Chondrocyte (in vitro differentiated cells): ENCODE measurements around the gene MRPL39. TPM values are rescaled to one million over a fixed set of nuclear protein-coding genes. Genes with fewer than 3 reads are reported as not detected.

Source experiments
- DNase-seq: peaks from one replicate; pipeline ENCODE4 v3.0.0; 2021; ENCODE audit warnings: mixed read lengths, low spot score
- H3K27ac Mint-ChIP-seq: one replicate; pipeline ENCODE4 v1.8.0; 2021; ENCODE audit warnings: mild to moderate bottlenecking, moderate library complexity, mixed read lengths; ENCODE audit not compliant: unreplicated experiment
- H3K27me3 Mint-ChIP-seq: 2 replicates; pipeline ENCODE4 v1.8.0; 2021; ENCODE audit warnings: low read depth, mixed read lengths
- H3K36me3 Mint-ChIP-seq: 2 replicates; pipeline ENCODE4 v1.8.0; 2021; ENCODE audit warnings: low read depth, mixed read lengths
- H3K4me1 Mint-ChIP-seq: 2 replicates; pipeline ENCODE4 v1.8.0; 2021; ENCODE audit warnings: low read depth, mild to moderate bottlenecking, mixed read lengths
- H3K4me3 Mint-ChIP-seq: one replicate; pipeline ENCODE4 v1.8.0; 2021; ENCODE audit warnings: mild to moderate bottlenecking, moderate library complexity, mixed read lengths; ENCODE audit not compliant: unreplicated experiment
- H3K9me3 Mint-ChIP-seq: 2 replicates; pipeline ENCODE4 v1.8.0; 2021; ENCODE audit warnings: low read depth, mixed read lengths
- total RNA-seq: library from RNA; stranded (reverse); gene quantifications from 3 replicates; pipeline ENCODE4 v1.2.1, GENCODE V29; 2021
- TF ChIP-seq, protein P1 (sequence below): fragments of 200-600 bp; sonication (generic); IDR thresholded peaks from 2 replicates; pipeline ENCODE4 v1.5.0; 2021; ENCODE audit warnings: antibody characterized with exemption, mild to moderate bottlenecking, moderate library complexity

The MRPL39 gene
- total RNA-seq, 1 donor from 2014 or later, result 21.5 TPM

DNA sequence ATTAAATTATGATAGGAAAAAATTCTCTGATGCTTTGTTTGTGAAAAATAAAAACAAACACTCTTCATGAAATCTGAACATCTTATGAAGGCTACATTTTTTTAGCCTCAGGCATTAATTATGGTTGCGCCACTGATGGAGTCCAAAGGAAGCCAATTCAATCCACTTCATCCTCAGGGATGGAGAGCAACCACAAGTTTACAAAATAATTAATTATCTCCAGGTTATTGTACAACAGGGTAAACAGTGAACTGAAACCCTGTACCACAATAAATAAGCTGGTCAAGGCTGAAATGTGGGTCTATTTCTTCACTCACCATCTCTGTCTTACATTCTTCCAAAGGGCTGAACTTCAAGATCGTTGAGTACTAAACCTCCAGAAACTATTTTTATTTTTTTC lies 49.2 kb downstream of the MRPL39 start:
- no peaks in the 10 kb centered on the region for H3K27me3 Mint-ChIP-seq
- no peak for DNase-seq
- H3K9me3 Mint-ChIP-seq, result no peaks in the 10 kb centered on the region
- TF ChIP-seq, protein P1, sequence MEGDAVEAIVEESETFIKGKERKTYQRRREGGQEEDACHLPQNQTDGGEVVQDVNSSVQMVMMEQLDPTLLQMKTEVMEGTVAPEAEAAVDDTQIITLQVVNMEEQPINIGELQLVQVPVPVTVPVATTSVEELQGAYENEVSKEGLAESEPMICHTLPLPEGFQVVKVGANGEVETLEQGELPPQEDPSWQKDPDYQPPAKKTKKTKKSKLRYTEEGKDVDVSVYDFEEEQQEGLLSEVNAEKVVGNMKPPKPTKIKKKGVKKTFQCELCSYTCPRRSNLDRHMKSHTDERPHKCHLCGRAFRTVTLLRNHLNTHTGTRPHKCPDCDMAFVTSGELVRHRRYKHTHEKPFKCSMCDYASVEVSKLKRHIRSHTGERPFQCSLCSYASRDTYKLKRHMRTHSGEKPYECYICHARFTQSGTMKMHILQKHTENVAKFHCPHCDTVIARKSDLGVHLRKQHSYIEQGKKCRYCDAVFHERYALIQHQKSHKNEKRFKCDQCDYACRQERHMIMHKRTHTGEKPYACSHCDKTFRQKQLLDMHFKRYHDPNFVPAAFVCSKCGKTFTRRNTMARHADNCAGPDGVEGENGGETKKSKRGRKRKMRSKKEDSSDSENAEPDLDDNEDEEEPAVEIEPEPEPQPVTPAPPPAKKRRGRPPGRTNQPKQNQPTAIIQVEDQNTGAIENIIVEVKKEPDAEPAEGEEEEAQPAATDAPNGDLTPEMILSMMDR, result no peak
- no peak overlapping the region for H3K27ac Mint-ChIP-seq
- H3K4me3 Mint-ChIP-seq, result no peak overlapping the region
- no peaks in the 10 kb centered on the region for H3K36me3 Mint-ChIP-seq
- peaks cover 18% of the 10 kb centered on the region for H3K4me1 Mint-ChIP-seq

DNA sequence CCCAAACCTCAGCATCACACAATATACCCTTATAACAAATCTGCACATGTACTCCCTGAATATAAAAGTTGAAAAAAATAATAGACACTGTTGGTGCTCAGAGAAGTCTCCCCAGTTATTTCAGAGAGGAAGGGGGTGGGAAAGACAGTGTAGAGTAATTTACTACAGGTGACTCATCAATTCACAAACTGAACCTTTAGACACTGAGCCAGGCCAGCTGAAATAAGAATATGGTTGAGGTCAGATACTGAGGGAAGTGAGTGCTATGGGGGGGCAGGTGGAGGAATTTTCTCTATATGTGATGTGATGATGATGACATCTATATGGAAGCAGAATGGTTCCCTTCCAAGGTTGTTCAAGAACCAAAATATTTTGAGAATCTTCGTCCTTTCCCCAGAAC lies 50.1 kb downstream of the MRPL39 start:
- DNase-seq, result no peak
- Mint-ChIP-seq H3K9me3 (no peaks in the 10 kb centered on the region), H3K4me3 (no peak overlapping the region), H3K27me3 (no peaks in the 10 kb centered on the region), H3K27ac (no peak overlapping the region), H3K4me1 (peaks cover 8% of the 10 kb centered on the region), H3K36me3 (no peaks in the 10 kb centered on the region)
- TF ChIP-seq, protein P1, result no peak

DNA sequence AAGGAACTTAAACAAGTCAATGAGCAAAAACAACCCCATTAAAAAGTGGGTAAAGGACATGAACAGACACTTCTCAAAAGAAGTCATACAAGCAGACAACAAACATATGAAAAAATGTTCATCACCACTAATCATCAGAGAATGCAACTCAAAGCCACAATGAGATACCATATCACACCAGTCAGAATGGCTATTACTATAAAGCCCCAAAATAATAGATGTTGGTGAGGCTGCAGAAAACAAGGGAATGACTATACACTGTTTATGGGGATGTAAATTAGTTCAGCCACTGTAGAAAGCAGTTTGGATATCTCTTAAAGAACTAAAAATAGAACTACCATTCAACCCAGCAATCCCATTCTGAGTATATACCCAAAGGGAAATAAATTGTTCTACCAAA lies 51.2 kb downstream of the MRPL39 start:
- no peak for DNase-seq
- Mint-ChIP-seq H3K36me3 (no peaks in the 10 kb centered on the region), H3K4me3 (no peak overlapping the region), H3K27me3 (no peaks in the 10 kb centered on the region), H3K9me3 (no peaks in the 10 kb centered on the region), H3K27ac (no peak overlapping the region), H3K4me1 (peaks cover 1% of the 10 kb centered on the region)
- TF ChIP-seq, protein P1, result no peak

DNA sequence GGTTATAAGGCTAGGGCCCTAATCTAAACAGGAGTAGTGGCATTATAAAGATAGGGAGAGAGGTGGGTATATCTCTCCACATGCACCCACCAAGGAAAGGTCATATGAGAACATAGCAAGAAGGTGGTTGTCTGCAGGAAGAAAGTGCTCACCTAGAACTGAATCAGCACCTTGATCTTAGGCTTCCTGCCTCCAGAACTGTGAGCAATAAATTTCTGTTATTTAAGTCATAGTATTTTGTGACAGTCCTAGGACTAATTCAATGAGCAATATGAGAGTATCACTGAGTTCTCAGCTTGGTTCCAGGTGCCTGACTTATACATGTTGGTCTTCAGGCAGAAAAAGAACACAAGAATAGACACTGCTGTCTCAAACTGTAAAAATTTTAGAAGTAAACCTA lies 51.8 kb downstream of the MRPL39 start:
- no peak for DNase-seq
- Mint-ChIP-seq H3K36me3 (no peaks in the 10 kb centered on the region), H3K4me3 (no peak overlapping the region), H3K27ac (no peak overlapping the region), H3K9me3 (no peaks in the 10 kb centered on the region), H3K4me1 (no peaks in the 10 kb centered on the region), H3K27me3 (no peaks in the 10 kb centered on the region)
- TF ChIP-seq, protein P1, result no peak

DNA sequence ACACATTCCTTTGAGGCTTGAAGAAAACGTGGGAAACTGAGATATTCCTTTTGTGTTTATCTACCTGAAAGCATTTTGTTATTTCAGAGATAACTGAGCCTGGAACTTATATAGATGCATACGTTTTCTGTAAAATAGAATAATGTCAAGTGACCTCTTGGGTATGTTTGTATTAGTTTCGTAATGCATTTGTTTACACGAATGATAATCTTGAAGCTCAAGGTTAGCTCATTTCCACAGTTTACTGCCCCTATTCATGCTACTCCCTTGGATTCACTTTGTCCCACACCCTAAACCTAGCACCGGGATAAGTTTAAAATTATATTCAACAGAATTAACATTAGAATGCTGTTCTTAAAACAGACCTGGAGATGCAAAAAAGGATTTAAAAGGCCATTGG lies 54.4 kb downstream of the MRPL39 start:
- no peaks in the 10 kb centered on the region for H3K27me3 Mint-ChIP-seq

More for the DNA sequence above, 54.4 kb downstream of the MRPL39 start:
- Mint-ChIP-seq H3K4me3 (no peak overlapping the region), H3K27ac (no peak overlapping the region), H3K9me3 (no peaks in the 10 kb centered on the region), H3K36me3 (no peaks in the 10 kb centered on the region), H3K4me1 (no peaks in the 10 kb centered on the region)
- DNase-seq, result no peak
- TF ChIP-seq, protein P1, result no peak
